Inflammatory macrophage treated with lipopolysaccharide for 1 hour (primary cell): ENCODE data around the gene FAM186B.
"Not testable (repeated sequence)": the region's sequence is repeated elsewhere in the genome, so short reads cannot be mapped to it uniquely, and the experiment has no call there.

ENCODE experiments used
- DNase-seq, 2 donors: peaks; one replicate each; pipeline ENCODE4 v3.0.0-alpha.2; 2020 to 2022

FAM186B gene

DNA sequence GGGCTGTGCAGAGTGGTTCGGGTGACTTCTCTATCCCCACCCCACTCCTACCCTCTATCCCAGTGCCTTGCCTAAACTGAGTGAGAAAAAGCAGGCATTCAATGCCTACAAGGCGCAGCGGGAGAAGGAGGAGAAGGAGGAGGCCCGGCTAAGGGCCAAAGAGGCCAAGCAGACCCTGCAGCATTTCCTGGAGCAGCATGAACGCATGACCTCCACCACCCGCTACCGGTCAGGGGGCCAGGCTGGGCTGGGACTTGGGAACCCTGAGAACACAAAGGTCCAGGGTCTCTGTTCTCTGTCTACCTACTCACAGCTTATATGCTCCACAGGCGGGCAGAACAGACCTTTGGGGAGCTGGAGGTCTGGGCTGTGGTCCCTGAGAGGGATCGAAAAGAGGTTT lies 29.6 kb upstream of the FAM186B start:
- DNase-seq, result no peak

DNA sequence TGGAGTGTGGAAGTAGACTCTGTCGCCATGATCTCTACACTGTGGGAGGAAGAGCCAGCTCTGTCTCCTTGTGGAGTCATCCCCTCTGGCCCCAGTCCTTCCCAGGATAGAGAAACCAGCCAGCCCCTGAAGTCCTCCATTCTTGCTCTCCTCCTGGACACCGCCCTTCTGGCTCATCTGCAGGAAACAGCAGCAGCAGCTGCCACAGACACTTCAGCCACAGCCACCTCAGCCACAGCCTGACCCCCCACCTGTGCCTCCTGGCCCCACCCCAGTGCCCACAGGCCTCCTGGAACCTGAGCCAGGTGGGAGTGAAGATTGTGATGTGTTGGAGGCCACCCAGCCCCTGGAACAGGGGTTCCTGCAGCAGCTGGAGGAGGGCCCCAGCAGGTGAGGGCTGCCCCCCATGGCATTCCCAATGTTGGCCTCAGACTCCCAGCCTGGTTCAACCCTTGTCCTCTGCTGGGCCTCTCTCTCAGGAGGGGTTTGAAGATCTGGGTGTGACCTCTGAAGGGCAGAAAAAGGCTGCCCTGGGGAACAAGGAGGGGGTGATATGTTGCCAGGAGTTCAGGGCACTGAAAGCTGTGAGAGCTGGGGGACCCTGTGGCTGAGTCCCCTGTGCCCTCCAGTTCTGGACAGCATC lies 28.4 kb upstream of the FAM186B start:
- no peak for DNase-seq

DNA sequence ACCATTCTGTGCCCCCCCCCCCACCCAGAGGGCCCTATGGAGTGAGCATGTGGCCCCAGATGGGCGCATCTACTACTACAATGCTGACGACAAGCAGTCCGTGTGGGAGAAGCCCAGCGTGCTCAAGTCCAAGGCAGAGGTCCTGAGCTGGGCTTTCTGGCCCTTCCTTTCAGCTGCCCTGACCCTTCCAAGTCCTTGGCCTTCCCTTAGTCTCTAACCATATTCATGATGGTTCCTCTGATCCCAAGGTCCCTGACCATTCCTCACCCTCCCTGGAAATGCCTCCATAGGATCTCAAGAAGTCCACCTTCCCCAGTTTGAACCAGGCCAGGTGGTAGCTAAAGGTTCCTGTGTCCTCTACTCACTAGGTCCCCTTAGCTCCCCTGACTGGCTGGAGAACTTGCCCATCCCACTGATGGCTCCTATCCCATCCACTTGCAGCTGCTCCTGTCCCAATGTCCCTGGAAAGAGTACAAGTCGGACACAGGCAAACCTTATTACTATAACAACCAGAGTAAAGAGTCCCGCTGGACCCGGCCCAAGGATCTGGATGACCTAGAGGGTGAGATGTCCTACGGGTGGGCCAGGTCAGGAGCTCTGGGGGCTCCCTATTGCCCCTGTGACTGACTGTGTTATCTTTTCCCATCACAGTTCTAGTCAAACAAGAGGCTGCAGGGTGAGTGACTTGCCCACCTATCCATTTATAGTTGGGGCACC lies 27.7 kb upstream of the FAM186B start:
- DNase-seq, result no peak

DNA sequence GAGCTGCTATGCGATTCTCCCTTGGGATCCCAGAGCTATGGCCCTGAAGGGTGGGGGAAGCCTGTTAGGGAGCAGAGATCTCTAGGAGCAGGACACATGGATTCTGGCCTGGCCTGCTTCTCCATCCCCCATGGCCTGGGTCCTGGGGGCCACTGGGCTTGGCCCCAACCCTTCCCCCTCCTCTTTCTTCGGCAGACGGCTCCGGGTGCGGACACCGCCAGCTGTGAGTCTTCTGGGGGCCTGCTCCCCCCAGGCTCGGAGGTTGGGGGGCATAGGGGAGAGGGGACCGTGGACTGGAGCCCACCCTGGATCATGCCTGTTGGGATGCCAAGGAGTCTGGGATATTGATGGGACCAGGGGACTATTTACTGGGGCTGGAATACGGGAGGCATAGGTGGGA lies 27.0 kb upstream of the FAM186B start:
- DNase-seq, result no peak

DNA sequence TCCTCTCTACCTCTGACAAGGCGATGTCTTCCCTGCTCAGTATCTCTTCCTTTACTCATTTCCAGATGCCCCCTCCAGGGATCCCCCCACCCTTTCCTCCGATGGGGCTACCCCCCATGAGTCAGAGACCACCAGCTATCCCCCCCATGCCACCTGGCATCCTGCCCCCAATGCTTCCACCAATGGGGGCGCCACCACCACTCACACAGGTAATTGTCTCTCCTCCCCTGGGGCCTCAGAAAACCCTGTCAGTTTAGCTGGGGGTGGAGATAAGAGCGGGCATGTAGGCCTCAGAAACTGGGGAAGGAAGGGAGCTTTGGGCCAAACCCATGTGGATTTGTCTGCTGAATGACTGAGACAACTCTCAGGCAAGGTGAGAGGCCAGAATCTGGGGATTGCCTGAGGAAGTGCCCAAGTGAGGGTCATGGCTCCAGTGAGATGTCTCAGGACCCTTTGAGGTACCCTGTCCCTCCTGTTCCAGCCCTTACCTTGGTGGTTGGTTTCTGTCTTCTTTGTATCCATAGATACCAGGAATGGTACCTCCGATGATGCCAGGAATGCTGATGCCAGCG lies 26.0 kb upstream of the FAM186B start:
- no peak for DNase-seq

DNA sequence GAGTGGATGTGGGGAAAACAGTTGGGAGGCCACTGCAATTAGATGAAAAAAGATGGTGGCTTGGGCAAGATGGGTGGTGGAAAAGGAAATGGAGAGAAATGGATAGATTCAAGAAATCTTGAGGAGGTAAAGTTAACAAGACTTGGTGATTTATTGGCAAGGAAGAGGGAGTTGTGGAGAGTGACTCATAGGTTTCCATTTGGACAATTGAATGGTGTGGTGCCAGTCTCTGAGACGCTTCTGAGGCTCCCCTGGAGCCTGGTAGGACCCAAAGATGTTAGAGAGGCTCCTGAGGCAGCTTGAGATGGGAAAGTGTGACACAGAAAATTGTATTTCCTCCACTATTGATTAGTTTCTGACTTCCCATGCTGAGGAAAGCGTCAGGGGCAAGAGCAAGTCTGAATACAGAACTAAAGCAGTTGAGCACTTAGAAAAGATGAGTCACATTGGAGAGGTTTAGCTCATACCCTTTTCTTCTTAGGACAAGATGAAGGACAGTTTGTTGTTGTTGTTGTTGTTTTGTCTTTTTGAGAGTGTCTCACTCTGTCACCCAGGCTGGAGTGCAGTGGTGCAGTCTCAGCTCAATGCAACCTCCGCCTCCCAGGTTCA lies 22.4 kb upstream of the FAM186B start:
- no peak for DNase-seq

DNA sequence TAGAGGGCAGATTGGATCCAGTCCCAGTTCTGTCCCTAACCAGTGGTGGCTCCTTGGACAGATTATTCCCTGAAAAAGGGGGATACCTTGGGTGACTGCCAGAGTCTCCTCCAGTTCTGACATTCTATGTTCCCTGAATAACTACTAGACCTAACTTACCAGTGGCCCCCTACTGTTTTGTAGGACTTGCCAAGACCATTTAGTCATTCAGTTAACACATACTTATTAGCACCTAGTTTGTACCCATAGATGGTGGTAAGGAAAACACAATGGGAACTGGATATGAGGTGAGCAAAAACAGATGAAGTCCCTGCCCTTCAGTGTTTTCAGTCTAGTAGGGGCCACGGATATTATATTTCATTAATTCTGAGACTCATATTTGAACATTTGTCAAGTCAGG lies 21.4 kb upstream of the FAM186B start:
- DNase-seq, result no peak

DNA sequence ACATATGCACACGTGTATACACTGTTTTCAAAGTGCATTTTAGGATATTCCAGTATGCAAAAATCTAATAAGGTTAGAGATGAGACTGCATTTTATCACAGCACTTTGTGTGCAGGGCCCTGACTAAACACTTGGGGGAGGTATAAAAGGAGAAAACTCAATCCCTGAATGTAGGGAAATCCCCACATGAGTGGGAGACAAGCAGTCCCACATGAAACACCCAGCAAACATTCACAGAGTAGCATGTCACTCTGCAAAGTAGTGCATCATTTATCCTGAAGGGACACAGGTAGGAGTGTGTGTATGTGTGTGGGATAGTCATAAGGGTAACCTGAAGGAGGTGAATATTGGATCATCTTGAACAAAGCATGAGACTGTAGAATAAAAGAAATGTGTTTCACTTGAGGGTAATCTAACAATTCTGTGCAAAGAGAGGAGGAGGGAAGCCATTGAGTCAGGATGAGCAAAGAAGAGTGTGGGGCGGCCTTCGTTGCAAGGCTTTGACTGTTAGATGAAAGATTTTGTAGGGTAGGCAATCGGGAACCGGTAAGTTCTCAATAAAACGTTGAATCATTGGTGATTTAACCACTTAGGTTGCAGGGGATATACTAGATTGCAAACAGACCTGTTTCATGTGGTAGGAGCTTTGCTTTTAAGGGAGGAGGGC lies 20.9 kb upstream of the FAM186B start:
- peak; percentile 43 to 55 for DNase-seq

DNA sequence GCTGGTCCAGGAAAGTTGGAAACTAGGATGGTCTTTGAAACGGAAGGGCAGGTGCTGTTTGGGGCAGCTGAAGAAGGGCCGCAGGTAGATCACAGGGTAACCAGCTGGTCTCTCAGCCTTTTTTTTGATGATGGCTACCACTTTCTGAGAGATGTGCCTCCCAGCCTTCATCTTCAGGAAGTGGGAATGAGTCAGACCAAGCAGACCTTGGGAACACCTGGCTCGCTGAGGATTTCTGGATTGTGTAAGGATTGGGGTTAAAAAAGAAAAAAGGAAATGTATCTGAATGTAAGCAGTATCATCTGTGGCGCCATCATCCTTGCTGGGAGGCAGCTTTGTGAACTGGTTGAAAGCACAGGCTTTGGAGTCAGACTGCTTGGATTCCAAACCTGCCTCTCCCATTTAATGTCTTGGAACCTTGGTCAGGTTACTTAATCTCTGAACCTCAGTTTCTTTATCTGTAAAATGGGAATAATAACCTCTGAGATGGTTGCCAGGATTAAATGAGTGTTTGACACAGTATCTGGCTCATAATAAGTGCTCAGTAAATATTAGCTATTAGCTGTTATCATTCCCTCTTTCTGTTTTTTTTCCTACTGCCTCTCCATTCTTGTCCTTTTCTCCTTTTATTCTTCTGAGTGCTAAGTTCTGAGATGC lies 19.6 kb upstream of the FAM186B start:
- DNase-seq, result no peak

DNA sequence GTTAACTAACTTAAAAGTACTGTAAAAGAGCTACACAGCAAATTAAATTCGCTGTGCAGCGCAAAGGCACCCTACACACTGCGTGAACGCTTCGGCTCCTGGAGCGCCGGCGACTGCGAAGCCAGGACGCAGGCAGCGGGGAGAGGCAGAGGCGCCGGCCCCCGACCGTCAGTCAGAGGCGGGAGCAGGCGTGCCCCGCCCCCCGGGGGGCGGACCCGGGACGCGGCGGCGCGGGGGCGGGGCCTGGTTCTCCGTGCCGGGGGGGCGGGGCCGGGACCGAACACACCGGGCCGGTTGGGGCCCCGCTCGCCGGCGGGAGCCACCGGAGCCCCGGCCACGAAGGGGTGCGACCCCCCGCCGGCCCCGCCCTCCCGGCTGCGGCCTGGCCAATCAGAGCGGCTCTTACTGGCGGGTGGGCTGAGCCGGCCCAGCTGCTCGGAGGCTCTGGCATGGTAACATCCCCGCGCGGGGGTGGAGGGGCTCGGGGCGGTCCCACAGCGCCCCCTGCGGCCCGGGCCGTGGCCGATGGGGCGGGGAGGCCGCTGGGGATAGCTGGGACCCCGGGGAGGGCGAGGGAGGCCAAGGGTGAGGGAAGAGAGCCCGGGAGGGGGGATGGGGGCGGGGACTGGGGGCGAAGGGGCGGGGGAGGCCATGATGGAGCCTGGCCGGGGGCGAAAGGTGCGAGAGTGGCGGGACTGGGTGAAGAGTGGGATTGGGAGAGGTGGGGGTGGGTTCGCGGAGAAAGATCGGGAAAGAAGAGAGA lies 17.9 kb upstream of the FAM186B start, which contains the start of gene PRPF40B:
TSS of gene PRPF40B (plus strand) at position 420 of the 763 bp plus-strand sequence. CDS start at position 450, 30 bp downstream.
- DNase-seq, result peak; percentile 75 to 77

DNA sequence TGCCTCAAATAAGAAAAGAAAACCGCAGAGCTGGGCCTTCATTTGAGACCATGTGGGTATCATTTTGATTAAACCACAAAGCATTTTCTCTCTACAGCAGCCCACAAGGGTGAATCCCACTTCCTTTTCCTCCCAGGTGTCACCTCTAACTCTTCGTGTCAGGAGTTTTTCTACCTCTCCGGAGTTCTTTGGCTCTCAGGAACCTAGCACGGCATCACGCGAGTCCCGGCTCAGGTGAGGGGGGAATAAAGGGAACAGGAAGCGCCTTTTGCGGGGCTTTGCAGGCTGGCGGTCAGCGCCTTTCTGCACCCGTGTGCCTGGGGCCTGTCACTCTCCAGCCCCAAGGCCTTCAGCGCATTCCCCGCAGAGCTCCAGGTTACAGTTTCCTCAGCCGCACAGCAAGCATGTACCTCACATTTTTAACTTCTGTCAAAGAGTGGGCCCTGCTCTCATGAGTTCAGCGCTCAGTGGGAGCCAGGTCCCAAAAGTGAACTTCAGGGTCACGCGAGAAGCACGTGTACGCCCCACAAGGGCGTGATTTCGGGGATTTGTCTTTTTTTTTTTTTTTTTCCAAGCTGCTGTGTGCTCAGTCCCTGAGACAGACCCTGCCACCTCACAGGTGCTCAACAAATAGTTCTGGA lies 17.2 kb upstream of the FAM186B start:
- no peak for DNase-seq

DNA sequence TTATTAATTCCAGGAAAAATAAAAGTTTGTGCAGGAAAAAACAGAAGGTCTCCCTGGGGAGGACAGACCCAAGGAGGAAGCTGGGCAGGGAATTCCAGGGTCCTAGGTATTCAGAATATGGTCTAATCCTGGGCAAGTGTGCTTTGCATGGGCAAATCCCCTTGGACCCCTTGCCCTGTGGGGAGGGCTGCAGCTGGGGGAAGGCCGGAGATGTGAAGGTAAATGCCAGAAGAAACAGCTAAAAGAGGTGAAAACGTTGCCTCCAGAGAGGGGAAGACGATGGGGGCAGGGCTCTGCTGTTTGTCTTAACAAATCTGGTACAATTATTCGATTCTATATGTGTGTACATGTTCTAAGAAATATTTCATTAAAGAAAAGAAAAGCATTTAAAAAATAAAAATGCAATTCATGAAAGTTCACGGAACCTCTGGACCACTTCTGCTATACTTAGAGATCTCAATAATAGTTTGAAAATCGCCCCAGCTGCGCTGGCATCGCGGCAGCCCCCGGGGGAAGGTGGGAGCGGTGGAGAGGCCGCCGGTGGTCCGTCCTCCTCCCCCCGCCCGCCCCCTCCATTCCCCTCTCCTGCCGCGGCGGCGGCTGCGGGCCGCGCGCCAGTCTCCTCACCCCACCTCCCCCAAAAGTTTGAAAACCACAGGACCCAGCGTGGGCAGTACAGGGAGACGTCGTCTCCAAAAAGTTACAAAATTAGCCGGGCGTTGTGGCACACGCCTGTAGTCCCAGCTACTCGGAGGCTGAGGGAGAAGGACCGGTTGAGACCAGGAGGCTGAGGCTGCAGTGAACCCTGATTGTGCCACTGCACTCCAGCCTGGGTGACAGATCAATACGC lies 16.4 kb upstream of the FAM186B start:
- DNase-seq, result no peak

DNA sequence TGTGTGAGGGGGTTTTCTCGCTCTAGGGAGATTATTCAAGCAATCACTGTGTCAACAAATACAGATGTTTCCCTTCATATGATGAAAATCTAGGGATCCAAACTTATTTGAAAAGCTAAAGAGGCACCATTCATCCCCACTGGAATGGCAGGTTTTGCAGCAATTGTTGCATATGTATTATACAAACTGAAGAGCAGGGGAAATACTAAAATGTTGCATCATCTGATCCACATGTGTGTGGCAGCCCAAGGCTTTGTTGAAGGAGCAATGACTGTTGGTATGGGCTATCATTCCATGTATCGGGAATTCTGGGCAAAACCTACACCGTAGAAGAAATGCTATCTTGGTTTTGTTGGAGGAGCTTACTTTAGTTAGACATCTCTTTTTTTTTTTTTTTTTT lies 13.8 kb upstream of the FAM186B start:
- DNase-seq, result no peak

DNA sequence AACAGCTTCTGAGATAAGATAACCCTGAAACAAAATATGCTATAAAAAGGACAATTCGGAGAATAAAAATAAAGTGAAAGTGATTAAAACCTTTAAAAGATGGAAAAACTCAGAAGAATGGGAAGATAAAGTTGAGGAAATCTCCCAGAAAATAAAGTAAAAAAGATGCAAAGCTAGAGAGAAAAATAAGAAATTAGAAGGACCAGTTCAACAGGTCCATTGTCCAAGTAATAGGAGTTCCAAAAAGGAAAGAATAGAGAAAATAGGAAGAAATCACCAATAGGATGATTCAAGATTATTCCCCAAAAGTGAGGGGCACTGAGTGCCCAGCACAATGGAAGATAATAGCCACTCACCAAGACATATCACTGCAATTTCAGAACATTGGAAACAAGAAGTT lies 13.1 kb upstream of the FAM186B start:
- DNase-seq, result no peak

DNA sequence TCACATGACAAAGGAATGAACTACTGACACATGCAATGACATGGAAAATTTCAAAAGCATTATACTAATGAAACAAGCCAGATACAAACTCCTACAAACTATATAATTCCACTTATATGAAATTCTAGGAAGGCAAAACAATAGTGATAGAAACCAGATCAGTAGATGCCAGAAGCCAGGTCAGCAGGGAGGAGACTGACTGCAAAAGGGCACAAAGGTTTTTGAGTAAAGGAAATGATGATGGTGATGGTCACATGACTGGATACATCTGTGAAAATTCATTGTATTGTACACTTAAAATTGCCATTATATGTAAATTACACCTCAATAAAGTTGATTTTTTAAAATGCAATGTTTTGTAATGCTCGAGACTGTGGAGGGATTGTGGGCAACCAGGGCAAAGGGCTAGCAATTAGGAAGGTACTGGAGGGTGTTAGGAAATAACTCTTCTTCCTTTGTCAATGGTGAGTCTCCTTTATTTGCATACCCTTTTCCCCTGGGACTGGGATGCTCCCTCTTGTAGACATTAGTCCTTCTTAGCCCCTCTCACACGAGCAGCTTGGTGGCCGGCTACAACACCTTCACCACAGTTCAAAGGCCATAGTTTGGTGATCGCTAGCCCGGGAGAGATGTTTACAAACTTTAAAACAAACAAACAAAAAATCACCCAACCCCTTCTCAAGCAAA lies 11.2 kb upstream of the FAM186B start:
- no peak for DNase-seq

DNA sequence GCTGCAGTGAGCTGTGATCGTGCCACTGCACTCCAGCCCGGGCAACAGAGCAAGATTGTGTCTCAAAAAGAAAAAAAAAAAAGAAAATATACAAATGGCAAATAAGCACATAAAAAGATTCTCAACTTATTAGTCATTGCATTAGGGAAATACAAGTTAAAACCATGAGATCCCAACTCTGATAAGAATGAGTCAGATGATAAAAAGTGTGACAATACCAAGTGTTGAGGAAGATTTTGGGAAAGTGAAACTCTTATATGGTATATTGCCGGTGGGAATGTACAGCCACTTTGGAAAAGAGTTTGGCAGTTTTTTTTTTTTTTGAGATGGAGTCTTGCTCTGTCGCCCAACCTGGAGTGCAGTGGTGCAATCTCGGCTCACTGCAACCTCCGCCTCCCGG lies 10.3 kb upstream of the FAM186B start:
- no peak for DNase-seq

DNA sequence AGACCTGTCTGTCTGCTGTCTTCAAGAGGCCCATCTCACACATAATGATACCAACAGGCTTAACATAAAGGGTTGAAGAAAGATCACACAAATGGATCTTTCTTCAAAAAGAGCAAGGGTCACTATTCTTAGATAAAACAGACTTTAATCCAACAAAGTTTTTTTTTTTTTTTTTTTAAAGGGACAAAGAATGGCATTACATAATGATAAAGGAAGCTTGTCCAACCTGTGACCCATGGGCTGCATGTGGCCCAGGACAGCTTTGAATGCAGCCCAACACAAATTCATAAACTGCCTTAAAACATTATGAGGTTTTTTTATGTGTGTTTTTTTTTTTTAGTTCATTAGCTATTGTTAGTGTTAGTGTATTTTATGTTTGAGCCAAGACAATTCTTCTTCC lies 6.8 kb upstream of the FAM186B start:
- no peak for DNase-seq

DNA sequence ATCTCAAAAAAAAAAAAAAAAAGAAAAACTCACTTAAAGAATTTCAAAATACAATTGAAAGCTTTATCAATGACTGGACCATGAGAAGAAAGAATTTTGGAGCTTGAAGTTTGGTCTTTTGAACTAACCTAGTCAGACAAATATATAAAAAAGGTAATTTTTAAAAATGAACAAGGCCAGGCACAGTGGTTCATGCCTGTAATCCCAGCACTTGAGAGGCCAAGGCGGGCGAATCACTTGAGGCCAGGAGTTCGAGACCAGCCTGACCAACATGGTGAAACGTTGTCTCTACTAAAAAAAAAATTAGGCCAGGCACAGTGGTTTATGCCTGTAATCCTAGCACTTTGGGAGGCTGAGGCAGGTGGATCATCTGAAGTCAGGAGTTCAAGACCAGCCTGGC lies 5.3 kb upstream of the FAM186B start:
- DNase-seq, result not testable (repeated sequence)

DNA sequence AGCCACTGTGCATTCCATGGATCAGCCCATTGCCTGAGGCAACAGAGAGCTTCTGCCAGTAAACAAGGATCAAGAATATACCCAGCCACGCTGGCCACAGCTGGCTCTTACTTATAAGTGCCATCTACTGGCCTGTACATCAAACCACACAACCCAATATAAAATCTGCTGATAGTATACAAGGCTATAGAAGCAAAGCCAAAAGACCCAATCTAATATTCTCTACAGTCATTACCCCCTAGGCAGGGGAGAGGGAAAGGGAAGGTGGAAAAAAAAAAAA lies 4.4 kb upstream of the FAM186B start:
- DNase-seq, result no peak
